GM10266 (cell line): ENCODE measurements around the gene TCEAL2.
"Not testable (repeated sequence)": the region's sequence is repeated elsewhere in the genome, so short reads cannot be mapped to it uniquely, and the experiment has no call there.

Experiments
- DNase-seq: peaks from one replicate; pipeline ENCODE4 v3.0.0; 2012; ENCODE audit errors: extremely low spot score
- CTCF ChIP-seq: IDR thresholded peaks from 2 replicates; pipeline ENCODE4 v1.5.1; 2012; ENCODE audit warnings: mild to moderate bottlenecking, low read depth; ENCODE audit not compliant: control insufficient read depth, insufficient read depth; ENCODE audit errors: missing control alignments

Gene TCEAL2

GRCh38 chrX:102125436-102125835 lies at the start of gene TCEAL2:
TCEAL2 (plus strand) TSS chrX:102125679; CDS start chrX:102126831, 1,152 bp downstream.
- DNase-seq, result not testable (repeated sequence)

- TF ChIP-seq CTCF, result no peak
- DNase-seq, result no peak
Measured at GRCh38 chrX:102077426-102077825, 48.1 kb upstream of the TCEAL2 start.

- no peak for DNase-seq
- TF ChIP-seq CTCF, result no peak
Measured at GRCh38 chrX:102085706-102086105, 39.8 kb upstream of the TCEAL2 start.

- TF ChIP-seq CTCF, result no peak
- no peak for DNase-seq
Measured at GRCh38 chrX:102113367-102113766, 12.1 kb upstream of the TCEAL2 start.

- no peak for DNase-seq
- TF ChIP-seq CTCF, result no peak
Measured at GRCh38 chrX:102115748-102116147, 9.7 kb upstream of the TCEAL2 start.

GRCh38 chrX:102125014-102125413 lies 465 bp upstream of the TCEAL2 start:
- not testable (repeated sequence) for DNase-seq

GRCh38 chrX:102126080-102126818 lies 770 bp downstream of the TCEAL2 start:
- DNase-seq, result not testable (repeated sequence)

- DNase-seq, result no peak
- TF ChIP-seq CTCF, result no peak
Measured at GRCh38 chrX:102126863-102127262, 1.4 kb downstream of the TCEAL2 start.

- no peak for TF ChIP-seq CTCF
- no peak for DNase-seq
Measured at GRCh38 chrX:102129473-102129872, 4.0 kb downstream of the TCEAL2 start.
